Measurements from ENCODE around the gene RUSC1. TPM values are rescaled to one million over a fixed set of nuclear protein-coding genes. Genes with fewer than 3 reads are reported as not detected.
A peak's percentile ranks its signal among the peaks of the same experiment; 100 is the strongest.

Gene RUSC1
- total RNA-seq (40.3 and 42.4 TPM in 2 replicates), polyA plus RNA-seq (46.6 and 63.3 TPM in 2 replicates), polyA minus RNA-seq (22.0 and 25.6 TPM in 2 replicates), Bru-seq, nascent RNA (percentile 52 among the genes with signal in this experiment), BruChase-seq, experiment 1, labeled RNA remaining after a 6-hour chase (percentile 82 among the genes with signal in this experiment), BruChase-seq, experiment 2, labeled RNA remaining after a 2-hour chase (percentile 62 among the genes with signal in this experiment)
- 29.3 and 36.9 TPM in 2 replicates for polyA plus RNA-seq (2011; cell fraction: cytosol; rRNA removed)
- 80.2 and 87.8 TPM in 2 replicates for polyA plus RNA-seq (2011; cell fraction: nucleus; rRNA removed)
- polyA plus RNA-seq (2012) = 31.1 and 31.4 TPM in 2 replicates
- 40.5 TPM for polyA minus RNA-seq (2011; cell fraction: cytosol; rRNA and poly(A)+ RNA removed)
- polyA minus RNA-seq (2011; cell fraction: nucleus; rRNA and poly(A)+ RNA removed) = 12.3 and 16.7 TPM in 2 replicates
- long read RNA-seq, transcript RUSC1-214 (8 exons, 1,700 nt) = major isoform, 16 of 70 reads
- long read RNA-seq, transcript RUSC1-203 (9 exons, 1,968 nt) = major isoform, 16 of 70 reads
- long read RNA-seq, partial matches to known transcripts = 8 of 70 reads
- long read RNA-seq, other reads (novel, unspliced or antisense) = 22 of 70 reads

GRCh38 chr1:155320661-155321617 is at the start of gene RUSC1:
Gene RUSC1 (plus strand): TSS chr1:155320894. CDS start chr1:155321774, 880 bp downstream.
- POLR2A ChIA-PET = interaction anchor here (0.6 to 1.4 kb wide), 5 partner anchors 9 to 70 kb away, joined by 3 to 10 read pairs (median 4); partner anchors contain the start of genes CLK2 and FDPS
- DNase-seq (ENCODE audit: low read depth, low spot score) (peak; percentile 78), FAIRE-seq (peak; percentile 80)
- TF ChIP-seq JUN (IDR thresholded peaks at IDR 0.05; ENCODE audit: borderline replicate concordance, insufficient read depth, insufficient read length, low read depth) (no peak), GATA2 (IDR thresholded peaks at IDR 0.05; ENCODE audit: insufficient read depth, insufficient read length, low read depth, low read length) (no peak), EZH2 (IDR thresholded peaks at IDR 0.05; ENCODE audit: borderline replicate concordance, low read depth, low read length, severe bottlenecking) (no peak), MYC (IDR thresholded peaks at IDR 0.05; ENCODE audit: low read depth, low read length) (no peak), POLR2A (IDR thresholded peaks at IDR 0.05; ENCODE audit: low read depth, low read length) (peak; percentile 85), FOS (IDR thresholded peaks at IDR 0.05; ENCODE audit: borderline replicate concordance, insufficient read depth, low read length) (no peak), MAX (IDR thresholded peaks at IDR 0.05; ENCODE audit: insufficient read depth, insufficient read length) (no peak), POLR2AphosphoS5 (IDR thresholded peaks at IDR 0.05; ENCODE audit: insufficient read depth, low read depth, low read length) (peak; percentile 80)
- TF ChIP-seq, protein P1, sequence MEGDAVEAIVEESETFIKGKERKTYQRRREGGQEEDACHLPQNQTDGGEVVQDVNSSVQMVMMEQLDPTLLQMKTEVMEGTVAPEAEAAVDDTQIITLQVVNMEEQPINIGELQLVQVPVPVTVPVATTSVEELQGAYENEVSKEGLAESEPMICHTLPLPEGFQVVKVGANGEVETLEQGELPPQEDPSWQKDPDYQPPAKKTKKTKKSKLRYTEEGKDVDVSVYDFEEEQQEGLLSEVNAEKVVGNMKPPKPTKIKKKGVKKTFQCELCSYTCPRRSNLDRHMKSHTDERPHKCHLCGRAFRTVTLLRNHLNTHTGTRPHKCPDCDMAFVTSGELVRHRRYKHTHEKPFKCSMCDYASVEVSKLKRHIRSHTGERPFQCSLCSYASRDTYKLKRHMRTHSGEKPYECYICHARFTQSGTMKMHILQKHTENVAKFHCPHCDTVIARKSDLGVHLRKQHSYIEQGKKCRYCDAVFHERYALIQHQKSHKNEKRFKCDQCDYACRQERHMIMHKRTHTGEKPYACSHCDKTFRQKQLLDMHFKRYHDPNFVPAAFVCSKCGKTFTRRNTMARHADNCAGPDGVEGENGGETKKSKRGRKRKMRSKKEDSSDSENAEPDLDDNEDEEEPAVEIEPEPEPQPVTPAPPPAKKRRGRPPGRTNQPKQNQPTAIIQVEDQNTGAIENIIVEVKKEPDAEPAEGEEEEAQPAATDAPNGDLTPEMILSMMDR (IDR thresholded peaks at IDR 0.05; ENCODE audit: extremely low read depth in 1 of 2, insufficient read depth in 1 of 2, low read depth in 1 of 2, low read length in 2 of 2) = no peak
- H3K4me3 ChIP-seq (replicated peaks in 1 of 3; ENCODE audit: insufficient read depth in 1 of 3, low read depth in 1 of 3, low read length in 3 of 3) = peak within 1 kb of the TSS in 2 of 3 experiments; percentile 6 to 31
- H3K9me3 ChIP-seq (replicated peaks; ENCODE audit: control insufficient read depth, insufficient read depth, low read length) = no peaks in the 10 kb centered on the region
- intact Hi-C loops (cut with micrococcal nuclease) = loop anchor here (5.0 kb wide), 1 partner anchor 326 kb away; no protein-coding TSS in a partner anchor
- H2AFZ ChIP-seq (ENCODE audit: low read depth, low read length) = no peak within 1 kb of the TSS
- no peaks in the 10 kb centered on the region for H4K20me1 ChIP-seq (replicated peaks; ENCODE audit: control insufficient read depth, extremely low read depth, insufficient read depth, low read length)
- H3K27me3 ChIP-seq (ENCODE audit: control insufficient read depth in 2 of 2, insufficient read depth in 2 of 2, low read length in 2 of 2) = no peaks in the 10 kb centered on the region
- peak within 1 kb of the TSS; percentile 1 for H3K4me2 ChIP-seq (ENCODE audit: insufficient read depth, low read length)
- H3K9ac ChIP-seq (replicated peaks; ENCODE audit: extremely low read depth, insufficient read depth, low read length) = no peak within 1 kb of the TSS
- CTCF ChIA-PET = interaction anchor here (0.5 to 7.2 kb wide), 11 partner anchors 10 to 276 kb away, joined by 3 to 115 read pairs (median 3); partner anchors contain the start of genes CLK2 and FDPS
- H3K4me1 ChIP-seq (ENCODE audit: control insufficient read depth, extremely low read depth, insufficient read depth, low read length) = peaks cover 41% of the 10 kb centered on the region
- no peaks in the 10 kb centered on the region for H3K79me2 ChIP-seq (ENCODE audit: control insufficient read depth, insufficient read depth, low read length)
- H3K27ac ChIP-seq (ENCODE audit: insufficient read depth, low read depth, low read length) = no peak within 1 kb of the TSS
- dilution Hi-C loops (cut with MboI; ENCODE audit: extremely low pct_ligation_motif_present, low sequenced_read_pairs) = no loop called here
- BruUV-seq (replicated peaks) = no TSS peak
- peaks cover 17 to 20% of the 10 kb centered on the region in 2 experiments for H3K36me3 ChIP-seq (ENCODE audit: control insufficient read depth in 2 of 2, extremely low read depth in 1 of 2, insufficient read depth in 2 of 2, low read length in 2 of 2)
- H3K9me1 ChIP-seq (replicated peaks; ENCODE audit: control insufficient read depth, extremely low read depth, insufficient read depth, low read length) = no peaks in the 10 kb centered on the region

All from endothelial cell of umbilical vein (primary cell).